K562 (cell line): ENCODE results near the gene SNPH. TPM values are rescaled to one million over a fixed set of nuclear protein-coding genes. Genes with fewer than 3 reads are reported as not detected.
A peak's percentile ranks its signal among the peaks of the same experiment; 100 is the strongest.

Experiments used
- ATAC-seq: fragments of 200-7000 bp; cut with Tn5 transposase; 3 replicates; pipeline ENCODE4 v1.9.1; 2020; ENCODE audit warnings: moderate library complexity
- BruUV-seq: library from RNA; stranded (reverse); fragments of 400-500 nt; replicated peaks from 2 replicates; lab custom pipeline; 2021; lab: Mats Ljungman, UMichigan
- CTCF ChIA-PET: fragments of 300-600 bp; formaldehyde crosslinking; extraction: SDS; loops from one replicate; lab custom pipeline; 2021; ENCODE audit warnings: low intra/inter-chr PET ratio; lab: Yijun Ruan, JAX
- POLR2A ChIA-PET: fragments of 300-600, 350-650 bp; sonication (Branson Sonifier 250); formaldehyde crosslinking; extraction: SDS; loops from one replicate; lab custom pipeline; 2021; ENCODE audit warnings: antibody characterized with exemption, inconsistent platforms; lab: Yijun Ruan, JAX
- DNase-seq, 4 experiments: peaks; one replicate each; pipeline versions ENCODE4 v3.0.0 to v3.0.0-alpha.2; 2011 to 2018; ENCODE audit warnings: low spot score in 3 of 4, mixed read lengths in 3 of 4; ENCODE audit errors: extremely low read depth in 1 of 4
- FAIRE-seq: peaks from 2 replicates; lab custom pipeline; 2011; peaks lifted over from hg19 to GRCh38; lab: Jason Lieb, UNC
- H2AFZ ChIP-seq: 2 replicates; pipeline ENCODE4 v1.6.0; 2011; ENCODE audit warnings: low read depth, low read length, control low read depth, inconsistent platforms
- H3K27ac ChIP-seq: fragments of 200-600 bp; 3 replicates; pipeline ENCODE4 v1.8.0; 2011; ENCODE audit warnings: low read depth, mild to moderate bottlenecking, control low read depth, inconsistent platforms, low read length, moderate library complexity, mixed read lengths; ENCODE audit errors: extremely low read depth
- H3K27me3 ChIP-seq, 2 experiments: fragments of 300-600 bp in 1 of 2; 2 replicates in 1 of 2; 3 replicates in 1 of 2; pipeline versions ENCODE4 v1.6.0 to v1.8.0; 2011; ENCODE audit warnings: inconsistent platforms in 2 of 2, low read length in 2 of 2, mild to moderate bottlenecking in 1 of 2, mixed read lengths in 1 of 2, moderate library complexity in 1 of 2; ENCODE audit not compliant: control insufficient read depth in 2 of 2, insufficient read depth in 2 of 2
- H3K36me3 ChIP-seq: fragments of 300-600 bp; 3 replicates; pipeline ENCODE4 v1.8.0; 2011; ENCODE audit warnings: mild to moderate bottlenecking, low read length, inconsistent platforms; ENCODE audit not compliant: control insufficient read depth, insufficient read depth
- H3K4me1 ChIP-seq, 2 experiments: fragments of 200-600 bp in 1 of 2; replicated peaks in 1 of 2; 2 replicates in 1 of 2; 3 replicates in 1 of 2; pipeline versions ENCODE4 v1.5.1 to v1.8.0; 2011; ENCODE audit warnings: inconsistent platforms in 2 of 2, low read length in 2 of 2, mild to moderate bottlenecking in 1 of 2, mixed read lengths in 1 of 2, moderate library complexity in 1 of 2; ENCODE audit not compliant: control insufficient read depth in 2 of 2, insufficient read depth in 2 of 2
- H3K4me2 ChIP-seq: 2 replicates; pipeline ENCODE4 v1.6.1; 2011; ENCODE audit warnings: low read length, control low read depth, inconsistent platforms, mixed read lengths; ENCODE audit not compliant: insufficient read depth
- H3K4me3 ChIP-seq: fragments of 200-600 bp; sonication (generic), shearing (Covaris generic); 2 replicates; pipeline ENCODE4 v1.5.1; 2016; ENCODE audit warnings: control low read depth, inconsistent platforms
- H3K79me2 ChIP-seq: fragments of 200-600 bp; 3 replicates; pipeline ENCODE4 v1.8.0; 2011; ENCODE audit warnings: low read length, inconsistent platforms; ENCODE audit not compliant: control insufficient read depth, insufficient read depth
- H3K9ac ChIP-seq, 2 experiments: 2 replicates each; pipeline versions ENCODE4 v1.6.0 to v1.6.1; 2011; ENCODE audit warnings: low read depth in 2 of 2, low read length in 2 of 2, control low read depth in 1 of 2, inconsistent platforms in 1 of 2, mild to moderate bottlenecking in 1 of 2, mixed read lengths in 1 of 2; ENCODE audit not compliant: insufficient read depth in 1 of 2
- H3K9me1 ChIP-seq: one replicate; pipeline ENCODE4 v1.6.0; 2011; ENCODE audit warnings: inconsistent platforms, mild to moderate bottlenecking, low read length, moderate library complexity; ENCODE audit not compliant: control insufficient read depth, insufficient read depth
- H3K9me3 ChIP-seq: replicated peaks from 2 replicates; pipeline ENCODE4 v1.5.1; 2011; ENCODE audit warnings: low read depth, low read length, inconsistent platforms; ENCODE audit not compliant: control insufficient read depth, insufficient read depth
- H4K20me1 ChIP-seq: replicated peaks from 2 replicates; pipeline ENCODE4 v1.6.1; 2011; ENCODE audit warnings: low read length, inconsistent platforms, mixed read lengths; ENCODE audit not compliant: control insufficient read depth, insufficient read depth
- ETV1 ChIP-seq: fragments of 450-650 bp; conservative IDR thresholded peaks from 2 replicates; pipeline ENCODE4 v1.6.1; 2016; ENCODE audit warnings: missing genetic modification characterization, control low read depth, low read depth, missing compliant biosample characterization
- POLR2G ChIP-seq: fragments of 200-400 bp; formaldehyde crosslinking; IDR thresholded peaks from 2 replicates; pipeline ENCODE4 v1.6.1; 2017; ENCODE audit warnings: low read depth, mild to moderate bottlenecking, antibody characterized with exemption, low read length, moderate library complexity
- ZNF384 ChIP-seq: IDR thresholded peaks from 2 replicates; pipeline ENCODE4 v1.6.1; 2012; ENCODE audit warnings: low read depth, low read length, improper control_type of control experiment
- ZNF512 ChIP-seq: IDR thresholded peaks from 2 replicates; pipeline ENCODE4 v1.6.1; 2016; ENCODE audit warnings: missing genetic modification characterization, missing compliant biosample characterization
- whole genome bisulfite sequencing: fragments of 100-300 bp; shearing (Covaris generic); methylation state at CpG from one replicate; pipeline ENCODE4 v1.1.6; 2016; ENCODE audit warnings: low coverage, mixed read lengths; ENCODE audit not compliant: insufficient coverage; ENCODE audit errors: missing lambda C conversion rate; 5-methylcytosine and 5-hydroxymethylcytosine counted together
- in situ Hi-C: fragments of 300-500 bp; cut with MboI; formaldehyde crosslinking; loops from 4 replicates; pipeline ENCODE4 v1.15.0; 2018; ENCODE audit warnings: inconsistent platforms, mixed read lengths
- intact Hi-C: fragments of 100-400 bp; cut with micrococcal nuclease; formaldehyde crosslinking; loops from 2 replicates; pipeline ENCODE4 v1.14.2; 2022
- polyA plus RNA-seq, 8 experiments: library from polyadenylated mRNA; depleted of rRNA in 4 of 8; stranded (reverse) in 5 of 8; unstranded in 3 of 8; fragments of >200 nt; fragmentation: Nextera tagmentation in 2 of 8; fragmentation: Illumina TruSeq in 1 of 8; extraction: Ambion mirVana in 2 of 8; extraction: Trizol in 1 of 8; gene quantifications; 2 replicates each; pipeline versions ENCODE4 v1.2.1 to v1.2.3, GENCODE V29; 2011 to 2014; ENCODE audit warnings: inconsistent platforms in 1 of 8, missing spikeins in 1 of 8
- total RNA-seq, 7 experiments: library from RNA; depleted of rRNA in 6 of 7; stranded (reverse); fragments of >200 nt in 6 of 7; fragmentation: Illumina TruSeq in 2 of 7; extraction: Trizol in 2 of 7; gene quantifications; 2 replicates each; pipeline versions ENCODE4 v1.2.1 to v1.2.3, GENCODE V29; 2011 to 2021; ENCODE audit warnings: low replicate concordance in 1 of 7

SNPH gene
- total and polyA plus RNA-seq, 9 of the 15 experiments (the other 6 are each of a cell fraction or from before 2014, with no cell fraction given) = 0.03 to 4.2 (median 1.4) TPM

- ChIA-PET CTCF (no interaction called here), POLR2A (no interaction called here)
- no peak overlapping the region for H3K27ac ChIP-seq
- no peak overlapping the region for H2AFZ ChIP-seq
- TF ChIP-seq POLR2G (0 out of 2 replicates have a peak, but pooled peaks have one; percentile 27), ZNF384 (no peak), ETV1 (tag) (no peak), ZNF512 (no peak)
- WGBS = 75% methylated on average over 8 of the region's 14 CpGs
- peaks cover 9% of the 10 kb centered on the region; the same call in 1 of the 2 replicates for H4K20me1 ChIP-seq
- H3K9me1 ChIP-seq = no peaks in the 10 kb centered on the region
- no peaks in the 10 kb centered on the region for H3K9me3 ChIP-seq
- ATAC-seq (no peak), DNase-seq (no peak), FAIRE-seq (no peak)
- H3K36me3 ChIP-seq = peaks cover 5% of the 10 kb centered on the region; the same call in 1 of the 3 replicates
- H3K79me2 ChIP-seq = no peaks in the 10 kb centered on the region
- H3K4me1 ChIP-seq = peaks cover 0 to 4% of the 10 kb centered on the region in 2 experiments; a peak in 2 of 5 replicates
- no peak overlapping the region for H3K4me3 ChIP-seq
- H3K4me2 ChIP-seq = no peak overlapping the region
- in situ Hi-C loops (no loop called here), intact Hi-C loops (no loop called here)
- H3K27me3 ChIP-seq = no peaks in the 10 kb centered on the region
- no TSS peak for BruUV-seq
- H3K9ac ChIP-seq = no peak overlapping the region
These were observed 70.7 kb downstream of the SNPH start for GRCh38 chr20:1336699-1337367.
